GM19193 (cell line): ENCODE measurements around the gene ZNF425.

Experiments used
- POLR2A ChIP-seq: IDR thresholded peaks from 4 replicates; pipeline ENCODE4 v1.6.1; 2011; ENCODE audit not compliant: insufficient read depth, insufficient read length; ENCODE audit errors: extremely low read depth

Gene ZNF425, protein sequence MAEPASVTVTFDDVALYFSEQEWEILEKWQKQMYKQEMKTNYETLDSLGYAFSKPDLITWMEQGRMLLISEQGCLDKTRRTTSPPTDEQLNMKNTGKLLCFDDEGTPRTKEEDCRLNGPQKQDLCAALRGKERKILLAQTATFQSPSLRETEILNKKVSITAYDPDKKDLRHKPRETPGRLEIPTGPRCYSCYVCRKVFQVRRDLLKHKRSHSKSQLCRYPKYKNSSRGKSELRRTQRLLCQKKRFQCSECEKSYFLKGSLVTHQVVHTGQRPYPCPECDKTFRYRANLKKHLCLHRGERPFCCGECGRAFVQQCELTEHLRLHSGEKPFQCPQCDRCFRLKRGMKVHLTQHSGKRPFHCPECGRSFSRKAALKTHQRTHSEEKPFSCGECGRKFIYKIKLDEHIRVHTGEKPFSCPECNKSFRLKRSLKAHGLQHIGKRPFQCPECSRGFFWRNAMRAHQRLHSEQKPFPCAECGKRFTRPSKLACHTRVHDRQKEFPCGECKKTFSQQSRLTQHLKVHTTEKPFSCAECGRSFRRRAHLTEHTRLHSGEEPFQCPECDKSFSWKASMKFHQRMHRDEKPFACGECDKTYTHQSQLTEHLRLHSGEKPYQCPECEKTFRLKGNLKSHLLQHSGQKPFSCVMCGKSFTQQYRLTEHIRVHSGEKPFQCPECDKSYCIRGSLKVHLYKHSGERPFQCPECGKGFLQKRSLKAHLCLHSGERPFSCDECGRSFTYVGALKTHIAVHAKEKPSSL

DNA sequence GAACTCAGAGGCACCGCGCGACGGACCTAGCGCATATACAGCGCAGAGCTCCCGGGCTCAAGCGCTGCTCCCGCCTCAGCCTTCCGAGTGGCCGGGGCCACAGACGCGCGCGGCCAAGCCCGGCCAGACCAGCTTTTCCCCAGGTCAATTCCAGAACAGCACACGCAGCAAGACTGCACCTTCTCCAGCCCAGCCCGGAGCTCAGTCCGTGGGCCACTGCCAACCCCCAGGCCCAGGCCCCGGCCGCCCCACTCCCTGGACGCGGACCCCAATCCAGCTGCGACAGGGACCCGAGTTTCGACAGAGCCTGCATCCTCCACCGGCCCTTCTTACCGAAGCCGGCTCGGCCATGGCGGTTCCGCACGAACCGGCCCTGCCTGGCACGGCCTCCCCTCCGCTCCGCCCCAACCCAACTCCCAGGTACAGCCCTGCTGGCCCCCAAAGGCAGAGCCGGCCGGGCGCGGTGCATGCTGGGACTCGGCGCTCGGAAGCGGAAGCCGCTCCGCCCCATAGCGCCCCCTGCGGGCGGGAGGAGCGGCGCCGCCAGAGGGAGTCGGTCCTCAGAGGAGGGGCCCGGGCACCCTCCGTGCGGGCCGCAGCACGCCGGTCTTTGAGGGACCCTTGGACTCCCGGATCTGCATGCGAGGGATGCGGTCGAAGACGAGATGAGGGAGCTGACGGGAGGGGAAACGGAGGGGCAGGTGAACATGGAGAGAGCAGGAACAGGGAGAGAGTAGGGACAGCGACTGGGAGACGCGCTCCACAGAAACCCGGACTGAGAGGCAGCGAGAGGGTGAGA is at the start of gene ZNF425:
TSS of gene ZNF425 (minus strand) at position 462 of the 799 bp plus-strand sequence. CDS start at position 351, 111 bp downstream.
- peak; percentile 98 for TF ChIP-seq POLR2A

DNA sequence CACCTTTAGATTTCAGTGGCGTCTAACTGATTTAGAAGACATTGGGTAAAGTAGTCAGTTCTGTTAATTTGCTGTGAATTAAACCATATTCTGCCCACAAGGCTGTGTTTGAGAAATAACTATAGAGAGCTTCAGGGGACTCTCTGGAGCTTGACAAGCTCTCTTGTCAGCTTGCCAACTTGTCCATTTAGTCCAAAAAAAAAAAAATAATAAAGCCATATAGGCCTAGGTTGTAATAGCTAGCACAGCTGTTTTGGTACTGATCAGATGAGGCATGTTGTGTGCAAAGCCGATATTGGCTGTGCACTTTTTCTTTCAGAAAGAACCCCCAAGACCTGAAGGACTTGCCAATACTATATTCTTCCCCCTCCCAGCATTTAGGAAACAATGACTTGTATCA is 49.0 kb upstream of the ZNF425 start:
- no peak for TF ChIP-seq POLR2A

DNA sequence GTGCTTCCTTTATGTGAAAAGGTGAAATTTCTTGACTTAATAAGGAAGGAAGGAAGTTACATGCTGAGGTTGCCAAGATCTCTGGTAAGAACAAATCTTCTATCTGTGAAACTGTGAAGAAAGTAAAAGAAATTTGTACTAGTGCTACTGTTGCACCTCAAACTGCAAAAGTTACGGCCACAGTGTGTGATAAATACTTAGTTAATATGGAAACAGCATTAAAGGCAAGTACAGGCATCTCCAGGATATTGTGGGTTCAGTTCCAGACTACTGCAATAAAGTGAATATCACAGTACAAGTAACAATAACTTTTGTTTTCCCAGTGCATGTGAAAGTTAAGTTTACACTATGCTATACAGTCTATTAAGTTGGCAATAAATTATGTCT is 46.4 kb upstream of the ZNF425 start:
- no peak for TF ChIP-seq POLR2A

DNA sequence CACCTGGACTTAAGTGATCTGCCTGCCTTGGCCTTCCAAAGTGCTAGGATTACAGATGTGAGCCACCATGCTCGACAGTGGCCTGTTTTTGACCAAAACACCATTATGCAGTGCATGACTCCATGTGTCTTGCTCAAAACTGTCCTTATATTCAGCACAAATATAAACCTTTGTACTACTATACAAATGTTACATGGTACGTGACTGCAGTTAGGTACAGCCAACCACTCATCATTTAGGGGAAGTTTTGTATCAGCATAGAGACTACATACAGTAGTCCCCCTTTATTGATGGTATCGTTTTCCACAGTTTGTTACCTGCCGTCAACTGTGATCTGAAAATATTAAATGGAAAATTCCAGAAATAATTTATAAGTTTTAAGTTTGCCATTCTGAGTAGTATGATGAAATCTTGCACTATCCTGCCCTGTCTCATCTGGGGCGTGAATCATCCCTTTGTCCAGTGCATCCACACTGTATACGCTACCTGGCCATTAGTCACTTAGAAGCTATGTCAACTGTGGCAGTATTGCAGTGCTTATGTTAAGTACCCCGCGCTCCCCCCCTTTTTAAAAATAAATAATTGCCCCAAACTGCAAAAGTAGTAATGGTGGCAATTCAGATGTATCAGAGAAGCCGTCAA is 45.9 kb upstream of the ZNF425 start:
- TF ChIP-seq POLR2A, result no peak

DNA sequence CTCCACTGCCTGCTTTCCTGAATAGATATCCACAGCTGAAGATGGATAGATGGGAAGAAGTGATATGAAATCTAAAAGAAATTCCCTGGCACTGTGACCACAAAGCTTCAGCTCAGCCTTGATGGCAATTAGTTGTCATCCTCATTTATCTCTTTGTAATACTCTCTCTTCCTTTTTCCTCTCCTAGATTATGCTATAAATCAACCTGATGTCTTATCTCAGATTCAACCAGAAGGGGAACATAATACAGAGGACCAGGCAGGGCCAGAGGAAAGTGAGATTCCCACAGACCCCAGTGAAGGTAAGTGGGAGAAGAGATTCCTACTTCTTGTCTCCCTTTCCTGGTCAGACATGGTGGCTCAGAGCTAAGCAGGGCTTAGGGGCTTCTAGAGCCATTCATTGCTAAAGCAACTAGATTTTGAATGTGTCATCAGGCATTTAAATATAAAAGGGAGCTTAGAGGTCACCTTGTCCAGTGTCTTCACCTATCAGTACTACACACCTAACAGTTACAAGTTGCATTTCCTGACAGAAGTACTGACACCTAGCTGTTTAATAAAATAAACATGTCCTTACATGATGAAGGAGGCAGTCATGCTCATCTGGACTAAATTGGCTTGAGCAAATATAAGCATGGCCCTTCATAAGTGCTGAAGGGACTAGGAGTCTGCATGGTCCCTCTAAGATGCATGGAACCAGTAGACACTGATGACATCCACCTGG is 40.7 kb upstream of the ZNF425 start:
- no peak for TF ChIP-seq POLR2A

DNA sequence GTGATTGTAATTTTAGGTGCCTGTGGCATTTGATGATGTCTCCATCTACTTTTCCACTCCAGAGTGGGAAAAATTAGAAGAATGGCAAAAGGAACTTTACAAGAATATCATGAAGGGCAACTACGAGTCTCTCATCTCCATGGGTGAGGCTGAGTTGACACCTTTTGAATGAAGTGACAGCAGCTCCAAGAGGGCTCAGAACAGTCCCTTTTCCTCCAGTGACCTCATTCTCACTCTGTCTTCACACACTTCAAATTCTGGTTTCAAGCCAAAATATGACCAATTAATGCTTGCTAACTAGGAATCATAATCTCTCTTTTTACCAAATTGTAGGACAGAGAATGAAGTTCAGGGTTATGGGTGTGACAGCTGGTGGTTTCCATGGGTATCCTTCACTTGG is 40.0 kb upstream of the ZNF425 start:
- no peak for TF ChIP-seq POLR2A

DNA sequence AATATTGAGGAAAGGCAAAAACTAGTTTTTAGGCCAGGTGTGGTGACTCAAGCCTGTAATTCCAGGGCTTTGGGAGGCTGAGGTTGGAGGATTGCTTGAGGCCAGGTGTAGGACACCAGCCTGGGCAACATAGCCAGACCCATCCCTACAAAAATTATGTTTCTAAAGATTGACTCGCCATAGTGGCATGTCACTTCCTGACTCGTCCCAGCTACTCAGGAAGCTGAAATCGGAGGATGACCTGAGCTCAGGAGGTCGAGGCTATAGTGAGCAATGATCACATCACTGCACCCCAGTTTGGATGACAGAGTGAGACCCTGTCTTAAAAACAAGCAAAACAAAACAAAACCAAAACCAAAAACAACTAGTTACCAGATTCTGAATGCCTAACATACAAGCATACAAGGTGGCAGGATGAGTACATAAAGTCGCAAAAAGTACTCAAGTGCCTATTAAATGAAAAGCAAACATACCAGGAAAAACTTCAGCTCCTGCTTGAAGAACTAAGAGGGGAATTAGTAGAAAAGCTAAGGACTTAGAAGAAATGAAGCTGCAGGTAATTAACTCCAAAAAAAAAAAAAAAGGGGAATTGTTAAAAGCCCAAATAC is 35.2 kb upstream of the ZNF425 start:
- no peak for TF ChIP-seq POLR2A

DNA sequence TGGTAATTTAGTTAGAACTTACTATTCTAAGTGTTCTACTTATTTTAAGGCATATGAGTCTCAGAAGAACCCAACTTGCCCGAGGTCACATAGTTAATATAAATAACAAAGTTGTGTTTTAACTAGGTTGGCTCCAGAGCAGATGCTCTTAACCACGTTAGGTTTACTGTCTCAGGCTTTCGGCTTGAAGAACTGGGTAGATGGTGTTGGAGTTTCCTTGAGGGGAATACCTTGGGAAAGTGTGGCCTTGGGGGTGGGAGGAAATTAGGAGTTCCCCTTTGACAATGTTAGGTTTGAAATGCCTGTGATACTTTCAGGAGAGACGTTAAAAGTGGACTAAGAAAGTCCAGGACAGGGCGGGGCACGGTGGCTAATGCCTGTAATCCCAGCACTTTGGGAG is 30.8 kb upstream of the ZNF425 start:
- no peak for TF ChIP-seq POLR2A

DNA sequence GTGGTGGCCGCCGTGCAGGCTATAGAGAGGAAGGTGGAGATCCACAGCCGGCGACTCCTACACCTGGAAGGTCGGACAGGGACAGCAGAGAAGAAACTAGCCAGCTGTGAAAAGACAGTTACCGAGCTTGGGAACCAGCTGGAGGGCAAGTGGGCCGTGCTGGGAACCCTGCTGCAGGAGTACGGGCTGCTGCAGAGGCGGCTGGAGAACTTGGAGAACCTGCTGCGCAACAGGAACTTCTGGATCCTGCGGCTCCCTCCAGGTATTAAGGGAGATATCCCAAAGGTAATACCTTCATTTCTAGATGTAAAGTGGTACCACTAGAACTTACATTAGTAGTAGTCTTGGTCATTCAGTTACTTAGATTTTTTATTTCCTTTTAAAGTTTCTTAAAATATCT is 27.9 kb upstream of the ZNF425 start:
- TF ChIP-seq POLR2A, result no peak

DNA sequence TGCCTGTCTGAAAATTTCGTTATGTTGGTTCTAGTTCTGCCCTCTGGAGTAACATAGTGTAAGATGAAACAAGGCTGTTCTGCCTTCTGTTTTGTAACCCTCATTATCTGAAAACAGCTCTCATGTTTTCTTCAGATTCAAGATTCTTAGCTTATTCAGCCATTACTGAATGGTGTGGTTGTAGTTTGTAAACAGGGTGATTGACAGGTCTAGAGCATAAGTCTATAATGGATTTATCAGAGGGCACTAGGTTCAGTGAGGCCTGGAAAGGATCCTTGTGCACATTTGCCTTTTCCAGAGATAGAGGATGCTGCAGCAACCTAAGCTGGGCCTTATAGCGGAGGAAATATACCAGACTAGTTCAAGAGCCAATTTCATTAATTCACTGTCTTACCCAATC is 27.2 kb upstream of the ZNF425 start:
- TF ChIP-seq POLR2A, result no peak

DNA sequence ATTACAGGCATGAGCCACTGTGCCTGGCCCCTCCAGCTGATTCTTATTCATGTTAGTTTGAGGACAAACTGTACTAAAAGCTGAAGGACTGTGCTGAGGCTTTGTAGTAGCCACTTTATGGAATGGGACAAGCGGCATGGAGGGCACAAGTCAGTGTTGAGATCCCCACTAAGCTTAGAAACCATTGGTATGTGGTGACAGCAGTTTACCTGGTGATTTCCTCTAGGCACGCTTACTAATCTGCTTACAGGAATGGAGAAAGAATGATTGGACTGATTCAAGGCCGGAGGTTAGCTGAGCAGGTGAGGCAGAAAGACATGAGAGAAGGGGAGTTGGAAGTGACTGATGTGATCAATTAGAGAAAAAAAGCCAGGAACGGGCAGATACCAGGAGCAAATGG is 24.9 kb upstream of the ZNF425 start:
- no peak for TF ChIP-seq POLR2A

DNA sequence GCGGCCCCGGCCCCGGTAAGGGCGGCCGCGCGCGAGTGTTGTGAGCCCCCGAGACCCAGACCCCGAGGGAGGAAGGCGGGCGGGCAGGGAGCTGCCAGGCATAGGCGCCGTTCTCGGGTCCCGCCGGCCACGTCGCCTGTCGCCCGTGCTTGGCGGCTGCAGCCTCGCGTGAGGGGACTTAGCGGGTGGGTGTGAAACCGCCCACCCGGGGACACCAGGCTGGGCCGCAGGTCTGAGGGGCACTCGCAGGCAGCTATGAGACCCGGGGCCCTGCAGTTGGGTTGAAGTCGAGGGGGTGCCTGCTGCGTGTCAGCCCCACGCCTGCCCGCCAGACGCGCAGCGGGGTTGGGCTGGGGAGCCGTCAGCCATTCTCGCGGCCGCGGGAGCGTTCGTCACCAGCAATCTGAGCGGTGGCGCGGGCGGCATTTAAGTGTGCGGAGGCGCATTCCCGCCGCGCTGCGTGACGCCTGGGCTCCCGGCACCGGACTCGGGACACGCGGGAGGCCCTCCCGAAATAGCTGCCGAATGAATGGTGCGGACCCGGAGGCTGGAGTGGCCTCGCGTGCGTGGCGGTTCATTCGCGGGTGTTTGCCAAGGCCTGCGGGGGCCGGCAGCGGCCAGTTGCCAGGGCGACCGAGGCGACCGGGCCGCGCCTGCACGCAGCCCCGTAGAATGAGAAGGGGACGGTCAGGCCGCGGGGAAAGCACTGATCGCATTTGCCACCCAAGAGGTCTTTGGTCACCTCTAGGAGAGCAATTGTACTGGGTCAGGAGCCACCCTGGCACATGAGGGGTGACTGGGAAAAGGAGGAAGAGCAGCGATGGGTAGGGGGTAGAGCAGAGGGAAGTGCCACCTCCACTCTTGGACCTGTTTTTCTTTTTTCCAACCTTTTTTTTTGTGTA is 21.9 kb upstream of the ZNF425 start:
- TF ChIP-seq POLR2A, result no peak
